HG03025 (cell line): ENCODE measurements around the gene KIF6.

ENCODE experiments used
- ATAC-seq: cut with Tn5 transposase; IDR thresholded peaks from one replicate; pipeline ENCODE4 v1.9.1; 2021; ENCODE audit warnings: mild to moderate bottlenecking, moderate library complexity; ENCODE audit not compliant: unreplicated experiment, low FRiP score

Gene KIF6

DNA sequence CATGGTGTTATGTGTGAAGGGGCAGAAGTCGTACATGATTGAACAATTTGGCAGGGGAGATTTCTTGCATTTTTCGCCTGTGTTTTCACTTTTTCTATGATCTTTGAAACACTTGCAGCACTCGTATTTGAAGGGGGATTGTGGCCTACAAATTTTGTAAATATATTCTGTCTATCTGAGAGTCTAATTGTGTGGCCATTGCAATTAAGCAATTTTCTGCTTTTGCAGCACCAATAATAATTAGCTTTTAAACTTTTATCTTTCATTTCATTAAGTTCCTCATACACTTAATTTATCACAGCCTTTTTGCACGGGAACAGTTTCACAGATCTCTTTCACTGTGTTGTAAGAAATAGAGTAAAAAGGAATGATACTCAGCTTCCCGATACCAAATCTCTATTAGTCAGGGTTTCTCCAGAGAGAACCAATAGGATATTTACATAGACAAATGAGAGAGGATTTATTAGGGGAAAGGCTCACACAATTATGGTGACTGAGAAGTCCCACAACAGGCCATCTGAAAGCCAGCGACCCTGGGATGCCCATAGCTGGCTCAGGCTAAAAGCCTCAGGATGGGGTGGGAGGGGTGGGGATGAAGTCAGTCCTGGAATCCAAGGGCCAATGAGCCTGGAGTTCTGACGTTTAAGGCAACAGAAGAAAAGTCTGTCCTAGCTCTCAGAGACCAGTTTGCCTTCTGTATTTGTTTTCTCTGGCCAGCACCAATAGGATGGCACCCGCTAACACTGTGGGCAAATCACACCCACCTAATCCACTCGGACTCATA lies 58.3 kb downstream of the KIF6 start:
- no peak for ATAC-seq

DNA sequence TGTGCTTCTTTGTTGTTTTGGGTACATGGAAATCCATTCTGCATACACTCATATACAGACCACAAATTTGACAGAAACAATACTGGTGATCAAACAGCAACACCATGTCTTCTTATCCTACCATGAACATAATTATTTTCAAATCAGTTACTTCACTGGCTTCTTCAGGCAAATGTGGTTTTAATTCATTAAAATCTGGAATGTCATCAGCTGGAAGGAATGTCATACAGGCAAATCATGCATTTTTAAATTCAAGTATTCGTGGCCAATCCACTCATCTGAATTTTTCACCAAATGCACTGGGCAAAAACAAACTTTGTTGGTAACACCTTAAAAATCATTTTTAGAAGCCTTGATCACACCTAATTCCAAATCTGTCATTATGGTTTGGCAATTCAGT lies 59.3 kb downstream of the KIF6 start:
- no peak for ATAC-seq

DNA sequence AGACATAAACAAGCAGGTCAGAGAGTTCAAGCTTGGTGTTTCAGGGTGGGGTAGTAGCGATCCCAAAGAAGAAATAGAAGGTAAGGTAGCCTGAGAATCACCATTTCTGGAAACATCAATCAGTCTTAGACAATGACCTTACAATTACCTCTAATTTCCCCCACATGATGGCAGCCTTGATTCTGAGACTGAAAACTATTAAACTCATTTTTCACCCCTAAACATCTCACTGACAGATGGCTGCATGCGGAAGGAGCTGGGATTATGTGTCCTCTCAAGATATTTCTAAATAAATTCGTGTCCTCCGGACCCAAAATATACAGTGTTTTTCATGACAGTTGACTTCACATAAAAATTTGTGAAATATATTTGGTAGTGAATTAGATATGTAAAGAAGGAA lies 61.0 kb downstream of the KIF6 start:
- ATAC-seq: no peak

DNA sequence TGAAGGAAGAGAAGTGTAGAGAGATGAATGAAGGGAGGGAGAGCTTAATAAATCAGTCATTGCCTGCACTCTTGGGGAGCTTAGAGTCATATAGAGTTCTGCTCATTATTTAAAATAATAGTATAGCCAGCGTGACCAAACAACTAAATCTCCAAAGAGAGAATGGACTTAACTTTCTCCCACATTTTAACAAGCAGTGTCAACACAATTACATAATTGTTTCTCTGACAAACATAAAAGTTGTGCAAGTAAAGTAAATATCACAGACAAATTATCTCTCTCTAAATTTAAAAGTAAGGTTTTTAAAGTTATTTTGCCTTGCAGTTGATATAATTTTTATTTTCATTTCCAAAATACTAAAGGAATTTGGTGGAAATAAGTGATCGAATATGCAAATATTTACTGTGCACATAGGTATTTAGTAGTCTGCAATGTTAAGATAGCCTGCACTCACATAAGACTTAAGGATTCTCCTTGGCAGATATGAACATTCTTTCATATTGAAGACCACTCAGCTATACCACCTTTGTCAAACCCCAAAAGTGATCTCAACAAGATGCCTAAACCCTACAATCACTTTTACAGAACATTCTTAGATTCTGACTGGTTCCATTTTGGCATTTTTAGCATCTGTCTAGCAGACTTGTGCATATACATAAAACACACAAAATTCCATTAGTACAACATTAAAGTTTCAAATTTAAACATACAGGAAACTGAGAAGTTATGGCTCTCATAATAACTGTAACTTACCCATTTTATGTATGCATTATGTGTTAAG lies 67.7 kb downstream of the KIF6 start:
- ATAC-seq: no peak

DNA sequence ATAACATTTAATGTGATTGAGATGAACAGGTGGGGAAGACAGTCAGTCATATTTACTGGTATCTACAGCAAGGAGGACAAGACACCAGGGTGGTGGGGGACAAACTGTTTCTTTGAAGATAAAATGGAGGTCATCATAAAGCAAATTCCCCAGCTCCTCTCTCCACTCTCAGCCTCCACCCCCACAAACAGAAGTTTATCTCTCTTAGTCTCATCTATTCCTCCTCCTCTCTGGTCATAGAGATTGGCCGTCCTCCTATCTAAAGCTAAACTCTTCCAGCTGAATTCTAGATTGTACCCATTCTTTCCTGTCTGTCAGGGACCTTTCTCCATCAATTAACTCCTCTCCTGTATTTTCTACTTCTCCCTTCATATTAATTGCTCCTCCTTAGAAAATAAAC lies 71.1 kb downstream of the KIF6 start:
- ATAC-seq: no peak

DNA sequence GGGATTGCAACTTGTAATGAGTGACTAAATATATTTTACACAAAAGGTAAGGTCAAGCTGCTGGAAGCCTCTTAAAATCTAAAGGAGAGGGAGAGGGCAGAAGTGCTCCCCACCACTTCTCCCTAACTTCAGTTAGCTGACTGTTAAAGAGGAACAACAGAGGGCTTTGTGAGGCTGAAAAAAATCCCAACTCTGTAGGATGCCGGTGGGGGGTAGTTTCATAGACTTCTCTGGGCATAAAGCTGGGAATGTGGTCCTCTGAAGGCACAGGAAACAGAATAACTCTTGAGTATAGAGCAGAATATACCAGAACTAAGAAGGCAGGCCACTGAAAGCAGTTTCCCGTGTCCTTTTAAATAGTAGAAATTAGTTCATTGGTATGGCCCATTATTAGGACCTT lies 71.6 kb downstream of the KIF6 start:
- ATAC-seq: no peak

DNA sequence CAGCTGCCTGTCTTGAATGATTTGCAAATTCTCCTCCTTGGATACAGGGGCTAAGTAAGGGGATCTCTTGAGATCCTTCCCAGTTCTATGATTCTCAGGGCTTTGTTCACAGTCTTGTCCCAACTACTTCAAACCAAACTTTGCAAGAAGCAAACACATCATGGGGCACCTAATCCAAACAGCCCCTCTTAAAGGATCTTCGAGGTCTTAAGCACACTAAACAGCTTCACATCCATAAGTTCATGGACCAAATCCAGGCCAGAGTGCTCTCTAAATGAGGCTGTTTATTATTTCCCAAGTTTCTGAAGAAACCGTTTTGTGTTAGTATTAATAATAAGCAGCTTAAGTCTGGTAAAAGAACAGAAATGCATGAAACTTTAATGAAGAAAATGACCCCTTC lies 75.2 kb downstream of the KIF6 start:
- ATAC-seq: no peak

DNA sequence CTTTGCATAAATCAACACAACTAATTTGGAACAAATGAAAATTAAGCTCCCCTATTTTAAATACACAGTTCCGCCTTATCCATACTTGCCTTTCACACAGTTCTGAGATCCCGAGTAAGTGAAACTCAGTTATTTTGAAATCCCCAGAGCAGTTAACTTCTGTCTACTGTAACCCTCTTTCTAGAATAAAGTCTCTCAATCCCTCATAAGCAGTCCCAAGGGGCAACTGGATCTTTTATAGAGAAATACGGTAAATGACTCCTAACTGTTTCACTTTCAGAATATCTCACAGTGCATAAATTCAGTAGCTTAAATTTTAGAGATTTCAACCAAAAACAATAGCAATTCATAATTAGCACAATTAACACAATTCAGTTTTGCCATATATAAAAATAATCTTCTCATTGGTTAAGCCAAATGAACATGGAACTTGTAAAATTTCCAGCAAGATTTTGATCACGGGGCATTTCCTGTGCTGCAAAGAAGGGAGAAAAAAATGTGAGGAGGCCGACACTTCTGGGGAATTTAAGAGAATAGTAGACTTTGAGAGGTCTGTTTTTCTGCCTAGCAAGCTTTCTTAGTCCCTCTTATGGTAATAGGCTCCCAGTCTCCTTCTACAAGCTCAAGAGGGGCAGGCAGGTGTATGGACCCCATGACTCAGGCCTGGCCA lies 78.3 kb downstream of the KIF6 start:
- no peak for ATAC-seq

DNA sequence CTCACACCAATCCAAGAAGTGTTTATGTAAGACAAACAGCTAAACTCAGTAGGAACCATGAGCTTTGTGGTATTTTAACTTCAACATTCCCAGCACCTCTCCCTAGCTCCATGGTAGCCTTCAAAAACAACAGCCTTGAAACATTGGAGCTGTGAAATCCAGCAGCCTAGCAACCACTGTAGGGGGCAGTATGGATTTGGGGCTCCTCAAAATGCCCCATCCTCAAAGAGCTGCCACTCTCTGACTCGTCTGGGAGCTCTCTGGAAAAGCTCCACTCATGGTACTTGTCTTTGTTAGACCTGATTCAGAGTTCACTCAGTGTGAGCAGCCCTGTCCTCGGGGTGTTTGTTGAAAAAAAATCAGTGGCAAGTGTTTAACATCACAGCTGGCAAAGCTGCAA lies 82.9 kb downstream of the KIF6 start:
- no peak for ATAC-seq

DNA sequence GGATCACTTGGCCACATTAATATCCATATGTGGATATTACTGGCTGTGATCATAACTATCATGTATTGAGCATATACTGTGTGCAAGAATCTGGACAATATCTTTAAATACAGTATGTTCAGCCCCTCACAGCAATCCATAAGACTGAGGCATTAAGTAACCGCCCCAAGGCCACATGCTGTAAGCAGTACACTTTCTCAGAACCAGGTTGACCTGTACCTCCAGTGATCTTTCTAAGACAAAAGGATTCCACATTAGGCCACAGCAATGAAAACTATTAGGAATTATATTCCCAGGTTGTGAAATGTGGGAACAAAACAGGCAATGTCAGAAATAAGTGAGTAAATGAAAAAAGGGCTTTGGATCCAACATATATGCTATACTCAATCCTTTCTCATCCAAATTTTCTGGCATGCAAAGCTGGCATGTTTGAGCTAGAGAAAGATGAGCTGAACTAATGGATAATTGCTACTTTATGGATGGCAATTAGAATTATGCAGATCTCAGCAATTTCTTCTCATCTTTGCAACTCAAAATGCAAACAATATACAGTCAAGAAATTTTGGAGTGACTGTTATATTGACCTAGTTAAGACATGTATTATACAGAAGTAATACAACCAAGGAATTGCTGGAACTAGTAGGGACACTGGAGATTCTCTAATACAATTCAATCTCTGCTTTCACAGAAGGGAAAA lies 86.9 kb downstream of the KIF6 start:
- no peak for ATAC-seq

DNA sequence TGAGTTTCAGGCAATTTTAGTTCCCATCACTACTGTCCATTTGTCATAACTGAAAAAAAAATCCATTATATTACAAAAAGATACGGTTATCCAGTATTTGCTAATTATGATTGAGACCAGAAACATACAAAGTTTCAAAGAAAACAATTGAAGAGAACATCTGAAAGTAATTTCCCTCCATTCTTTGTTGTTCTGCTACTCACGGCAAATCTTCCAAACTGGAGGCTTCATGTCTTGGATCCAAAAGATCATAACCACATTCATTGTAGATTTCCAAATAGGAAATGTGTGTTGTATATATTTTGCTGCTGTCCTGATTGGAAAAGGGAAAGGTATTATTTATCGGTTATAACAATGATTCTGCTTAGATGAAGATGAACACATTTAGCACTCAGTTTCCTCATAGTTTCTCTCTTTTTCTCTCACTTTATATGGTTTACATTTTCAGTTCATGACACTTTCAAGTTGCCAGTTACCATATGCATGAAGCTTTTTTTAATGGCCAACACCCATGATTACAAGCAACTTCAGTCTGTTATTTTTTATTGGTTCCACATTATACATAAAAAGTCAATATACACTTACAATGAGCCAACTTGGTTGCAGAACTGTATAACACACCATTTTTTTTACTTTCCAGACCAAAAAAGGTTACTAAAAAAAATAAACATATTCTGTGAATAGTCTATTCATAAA lies 90.4 kb downstream of the KIF6 start:
- no peak for ATAC-seq

DNA sequence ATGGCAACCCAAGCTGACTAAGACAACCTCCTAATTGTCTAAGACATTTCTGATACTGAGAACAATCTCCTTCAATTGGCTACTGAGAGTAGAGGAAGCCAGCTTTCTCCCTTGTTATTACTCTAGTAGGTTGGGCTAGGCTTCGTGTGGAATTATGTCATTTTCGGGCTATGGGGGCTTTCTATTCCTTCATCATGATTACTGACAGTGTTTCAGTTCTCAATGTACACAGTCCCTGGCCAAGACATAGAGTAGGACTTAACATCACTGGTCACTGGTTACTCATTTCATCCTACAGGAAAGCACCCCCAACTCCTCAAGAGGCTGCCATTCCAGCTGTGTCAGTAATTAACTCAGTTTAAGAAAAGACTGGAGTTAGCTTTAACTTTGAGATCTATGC lies 100.0 kb downstream of the KIF6 start:
- no peak for ATAC-seq

DNA sequence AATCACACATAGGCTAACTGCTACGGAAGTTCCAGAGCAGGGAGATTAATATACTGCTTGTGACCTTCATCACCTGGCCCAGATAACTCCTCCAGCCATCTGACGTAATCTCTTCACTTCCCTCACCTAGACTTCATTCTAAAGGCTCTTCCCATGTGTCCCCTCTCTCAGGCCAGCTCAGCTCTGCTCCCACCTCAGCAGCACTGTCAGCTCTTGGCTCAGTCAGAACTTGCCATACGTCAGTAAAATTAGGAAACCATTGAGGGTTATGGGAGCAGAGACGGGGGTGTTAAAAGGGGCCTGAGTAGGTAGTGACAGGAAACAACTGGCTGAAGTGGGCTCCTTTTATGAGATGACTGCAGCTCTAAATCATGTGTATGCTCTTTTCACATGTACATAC lies 101.5 kb downstream of the KIF6 start:
- ATAC-seq: no peak

DNA sequence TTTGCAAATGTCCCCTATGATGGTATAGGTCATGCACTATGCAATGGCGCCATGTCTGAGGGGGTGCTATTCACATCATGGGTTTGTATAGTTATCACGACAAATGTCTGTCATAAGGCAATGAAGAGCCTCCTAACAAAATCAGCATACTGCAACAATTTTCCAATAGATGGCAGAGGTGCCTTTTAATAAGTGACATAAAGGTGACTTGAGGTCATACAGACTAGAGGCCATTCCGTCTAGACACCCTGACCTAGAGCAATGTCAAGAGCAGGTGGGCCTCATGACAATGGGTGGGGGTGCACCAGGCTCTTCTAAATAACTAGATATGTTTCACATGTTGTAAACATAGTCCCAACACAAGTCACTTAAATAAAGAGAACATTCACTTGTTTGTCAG lies 107.7 kb downstream of the KIF6 start:
- no peak for ATAC-seq

DNA sequence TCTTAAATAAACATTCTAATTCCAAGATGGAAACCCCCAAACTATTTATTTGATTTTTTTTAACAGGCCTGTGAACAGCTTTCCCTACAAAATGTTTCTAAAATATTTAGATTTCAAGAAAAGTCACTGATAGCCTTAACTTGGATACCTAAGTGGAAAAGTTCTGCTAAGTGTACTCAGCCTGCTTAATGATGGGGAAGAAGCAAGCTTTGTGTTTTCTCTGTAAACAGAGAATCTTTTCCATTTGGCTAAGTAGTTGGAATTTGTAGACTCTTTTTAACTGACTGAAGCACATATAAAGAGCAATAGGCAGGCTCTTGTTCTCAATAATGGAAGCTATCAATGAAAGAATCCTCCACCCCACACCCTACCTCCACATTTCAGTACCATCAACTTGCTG lies 108.2 kb downstream of the KIF6 start:
- no peak for ATAC-seq

DNA sequence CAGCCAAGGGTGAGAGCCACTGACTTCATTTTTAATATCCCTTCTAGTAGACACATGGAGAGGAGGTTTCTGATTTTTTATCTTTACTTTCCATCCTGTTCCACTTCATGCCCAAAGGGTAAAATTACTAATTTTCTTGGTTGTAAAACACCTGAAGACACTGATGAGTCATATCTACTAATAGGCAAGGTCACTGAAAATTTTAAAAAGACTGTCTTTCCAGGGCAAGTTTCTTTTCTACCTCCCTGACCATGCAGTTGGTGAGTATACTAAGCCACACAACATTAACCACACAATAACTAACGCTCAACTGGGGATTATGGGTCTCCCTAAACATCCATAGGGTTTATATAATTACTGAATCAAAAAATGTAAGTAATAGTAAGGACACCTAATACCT lies 109.6 kb downstream of the KIF6 start:
- ATAC-seq: no peak

DNA sequence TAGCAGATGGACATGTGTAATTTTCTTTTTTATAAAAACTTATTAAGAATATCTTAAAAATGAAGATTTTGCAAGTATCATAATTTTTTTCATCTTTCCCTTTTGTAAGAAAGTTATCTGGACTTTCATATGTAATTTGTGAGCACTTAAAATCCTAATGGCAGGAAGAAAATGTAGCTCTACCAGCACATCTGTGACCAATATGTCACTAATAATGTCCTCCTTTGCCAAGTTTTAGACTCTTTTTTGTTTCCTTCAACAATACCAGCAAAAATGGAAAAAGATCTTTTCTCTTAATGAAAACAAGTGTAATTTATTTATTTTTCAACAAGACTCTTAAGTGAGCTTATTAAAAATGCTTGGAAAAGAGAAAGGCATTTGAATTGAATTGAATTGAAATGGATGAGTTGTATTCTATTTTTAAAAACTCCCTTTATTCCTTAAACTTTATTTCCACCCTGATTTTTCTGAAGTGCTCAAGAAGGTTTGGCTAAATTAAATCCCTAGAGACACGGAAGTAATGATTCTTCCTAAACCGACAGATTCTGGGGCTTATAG lies 110.7 kb downstream of the KIF6 start:
- ATAC-seq: no peak

DNA sequence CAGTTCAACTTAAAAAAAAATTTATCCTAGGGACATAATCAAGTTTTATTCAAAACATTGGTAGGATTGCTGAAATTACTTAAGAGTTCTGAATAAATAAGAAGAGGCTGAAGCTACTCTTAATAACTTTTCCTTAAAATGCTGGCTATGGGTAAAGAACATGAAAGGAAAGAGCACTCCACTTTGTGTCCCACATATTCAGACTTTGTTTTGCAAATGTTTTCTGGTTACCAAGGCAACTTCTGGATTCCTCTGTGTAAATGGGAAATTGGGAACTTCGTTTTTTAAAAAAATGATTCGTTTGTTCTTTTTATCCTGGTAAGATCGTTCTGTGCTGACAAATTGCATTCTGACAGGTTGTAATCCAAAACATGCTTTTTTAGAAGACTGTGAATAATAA lies 115.0 kb downstream of the KIF6 start:
- ATAC-seq: no peak

DNA sequence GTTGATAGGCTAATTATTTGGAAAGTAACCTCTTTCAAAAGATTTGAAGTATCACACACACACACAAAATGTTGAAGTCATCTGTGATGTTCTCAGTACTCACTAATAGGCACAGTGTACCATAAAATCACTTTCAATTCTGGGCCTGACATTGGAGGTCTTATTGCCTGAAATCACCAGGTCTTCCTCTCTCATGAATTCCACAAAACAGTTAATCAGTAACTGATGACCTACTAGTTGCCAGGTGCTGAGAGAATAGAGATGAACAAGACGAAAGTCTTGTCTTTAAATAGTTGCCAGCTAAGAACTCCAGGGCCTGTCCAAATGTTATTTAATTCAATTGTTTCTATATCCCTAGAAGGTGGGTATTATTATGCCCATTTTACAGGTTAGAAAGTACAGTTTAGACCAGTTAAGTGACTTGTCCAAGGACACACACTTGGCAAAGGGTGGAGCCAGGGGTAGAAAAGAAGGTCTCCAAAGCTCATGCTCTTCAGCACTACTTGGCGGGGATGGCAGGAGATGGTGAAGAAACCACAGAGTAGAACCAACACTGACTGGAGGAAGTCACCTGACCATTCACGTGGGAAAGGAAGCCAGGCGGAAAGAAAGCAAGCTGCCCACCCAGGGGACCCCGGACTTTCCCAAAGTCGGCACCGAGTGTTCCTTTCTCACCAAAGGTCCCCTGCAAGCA lies 116.4 kb downstream of the KIF6 start:
- ATAC-seq: no peak
